HT-29 (cell line): ENCODE measurements around the gene SEMA6D. TPM values are rescaled to one million over a fixed set of nuclear protein-coding genes. Genes with fewer than 3 reads are reported as not detected.

ENCODE experiments used
- DNase-seq: peaks from one replicate; pipeline ENCODE4 v3.0.0-alpha.2; 2015; ENCODE audit warnings: low spot score
- total RNA-seq: library from RNA; depleted of rRNA; stranded (reverse); fragments of >200 nt; shearing (Covaris generic); gene quantifications from 2 replicates; pipeline ENCODE4 v1.2.3, GENCODE V29; 2014

Gene SEMA6D
- total RNA-seq, 1 experiment from 2014 or later = not detected

- DNase-seq = no peak
Measured at GRCh38 chr15:47743385-47743784, 26.1 kb downstream of the SEMA6D start.

- no peak for DNase-seq
Measured at GRCh38 chr15:47743886-47744285, 26.6 kb downstream of the SEMA6D start.

GRCh38 chr15:47744496-47744895, 27.2 kb downstream of the SEMA6D start:
- DNase-seq = no peak

- DNase-seq = no peak
Measured at GRCh38 chr15:47744973-47745372, 27.7 kb downstream of the SEMA6D start.

- DNase-seq = no peak
Measured at GRCh38 chr15:47746516-47746915, 29.2 kb downstream of the SEMA6D start.

- no peak for DNase-seq
Measured at GRCh38 chr15:47750030-47750739, 32.9 kb downstream of the SEMA6D start.

GRCh38 chr15:47750740-47751262, 33.5 kb downstream of the SEMA6D start:
- no peak for DNase-seq

GRCh38 chr15:47753591-47753990, 36.3 kb downstream of the SEMA6D start:
- DNase-seq = no peak

- no peak for DNase-seq
Measured at GRCh38 chr15:47754312-47754711, 37.0 kb downstream of the SEMA6D start.

- DNase-seq = no peak
Measured at GRCh38 chr15:47755941-47756340, 38.6 kb downstream of the SEMA6D start.

- DNase-seq = no peak
Measured at GRCh38 chr15:47756872-47757271, 39.6 kb downstream of the SEMA6D start.

- no peak for DNase-seq
Measured at GRCh38 chr15:47757331-47757730, 40.0 kb downstream of the SEMA6D start.

GRCh38 chr15:47762621-47763020, 45.3 kb downstream of the SEMA6D start:
- no peak for DNase-seq

- no peak for DNase-seq
Measured at GRCh38 chr15:47764666-47765065, 47.4 kb downstream of the SEMA6D start.

- DNase-seq = no peak
Measured at GRCh38 chr15:47766406-47766805, 49.1 kb downstream of the SEMA6D start.

GRCh38 chr15:47767035-47767434, 49.7 kb downstream of the SEMA6D start:
- DNase-seq = no peak

GRCh38 chr15:47768735-47769134, 51.4 kb downstream of the SEMA6D start:
- DNase-seq = no peak

GRCh38 chr15:47769166-47769565, 51.9 kb downstream of the SEMA6D start:
- no peak for DNase-seq

GRCh38 chr15:47773143-47773542, 55.8 kb downstream of the SEMA6D start:
- DNase-seq = no peak

GRCh38 chr15:47778263-47778770, 61.0 kb downstream of the SEMA6D start:
- DNase-seq = no peak

- no peak for DNase-seq
Measured at GRCh38 chr15:47780971-47781370, 63.7 kb downstream of the SEMA6D start.

- DNase-seq = no peak
Measured at GRCh38 chr15:47781527-47781926, 64.2 kb downstream of the SEMA6D start.

- no peak for DNase-seq
Measured at GRCh38 chr15:47784820-47785219, 67.5 kb downstream of the SEMA6D start.
